ENCODE measurements around the gene PLOD3. TPM values are rescaled to one million over a fixed set of nuclear protein-coding genes. Genes with fewer than 3 reads are reported as not detected.

The PLOD3 gene
- total RNA-seq, 2 experiments from 2014 or later, result 37.1 to 43.4 TPM

DNA sequence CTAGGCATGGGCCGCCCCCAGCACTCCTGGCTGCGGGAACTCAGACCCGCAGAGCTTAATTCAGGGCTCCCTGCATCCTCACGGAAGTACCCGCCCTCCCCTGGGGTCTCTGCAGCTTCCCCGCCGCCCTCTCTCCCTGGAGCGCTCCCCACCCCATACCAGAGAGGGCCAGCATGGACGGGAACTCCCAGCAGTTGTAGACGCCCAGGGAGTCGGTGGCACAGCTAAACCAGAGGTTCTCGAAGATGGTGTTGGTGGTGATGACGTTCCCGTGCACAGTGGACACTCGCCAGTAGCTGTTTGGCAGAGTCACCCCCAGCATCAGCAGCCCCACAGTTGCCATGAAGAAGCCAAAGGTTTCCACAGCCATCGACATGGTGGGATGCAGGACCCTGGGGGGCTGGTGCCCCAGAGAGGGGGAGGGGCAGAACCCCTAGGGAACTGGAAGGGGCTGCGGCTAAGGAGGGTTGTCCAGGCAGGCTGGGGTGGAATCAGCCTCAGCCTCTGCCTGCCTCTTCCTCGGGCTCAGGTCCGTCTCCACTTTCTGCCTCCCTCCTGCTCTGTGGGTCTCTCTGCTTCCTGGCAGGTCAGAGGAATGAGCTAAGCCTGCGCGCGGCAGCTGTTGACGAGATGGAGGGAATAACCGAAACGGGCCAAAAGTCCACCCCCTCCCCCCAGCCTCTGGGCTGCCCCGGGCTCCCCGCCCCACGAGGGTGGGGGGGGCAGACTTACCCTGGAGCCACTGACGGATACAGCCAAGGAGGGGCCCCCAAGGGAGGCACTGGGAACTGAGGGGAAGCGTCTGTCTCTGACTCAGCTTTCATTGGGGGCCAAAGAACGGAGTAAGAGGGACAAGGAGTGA, 20.1 kb upstream of the PLOD3 start, which contains the start of gene CLDN15:
Gene CLDN15 (minus strand): TSS at position 597 of the 862 bp plus-strand sequence. CDS start 221 bp downstream, at position 376.
- CTCF ChIA-PET, result interaction anchor here (0.6 to 1.1 kb wide), 2 partner anchors 45 to 54 kb away, joined by 3 read pairs; no protein-coding TSS in a partner anchor
- no peak for DNase-seq
- peaks cover 2% of the 10 kb centered on the region for H3K4me1 Mint-ChIP-seq (ENCODE audit: low read depth)
- intact Hi-C loops (cut with micrococcal nuclease), result no loop called here
- H3K36me3 Mint-ChIP-seq, result peaks cover 10% of the 10 kb centered on the region
- POLR2A ChIA-PET, result interaction anchor here (1.6 kb wide), 1 partner anchor 20 kb away, joined by 5 read pairs; the partner anchor contains the start of genes PLOD3 and ZNHIT1
- H3K27me3 Mint-ChIP-seq, result no peaks in the 10 kb centered on the region
- H3K4me3 Mint-ChIP-seq, result no peak within 1 kb of the TSS
- no peaks in the 10 kb centered on the region for H3K9me3 Mint-ChIP-seq
- H3K27ac Mint-ChIP-seq, result no peak within 1 kb of the TSS

DNA sequence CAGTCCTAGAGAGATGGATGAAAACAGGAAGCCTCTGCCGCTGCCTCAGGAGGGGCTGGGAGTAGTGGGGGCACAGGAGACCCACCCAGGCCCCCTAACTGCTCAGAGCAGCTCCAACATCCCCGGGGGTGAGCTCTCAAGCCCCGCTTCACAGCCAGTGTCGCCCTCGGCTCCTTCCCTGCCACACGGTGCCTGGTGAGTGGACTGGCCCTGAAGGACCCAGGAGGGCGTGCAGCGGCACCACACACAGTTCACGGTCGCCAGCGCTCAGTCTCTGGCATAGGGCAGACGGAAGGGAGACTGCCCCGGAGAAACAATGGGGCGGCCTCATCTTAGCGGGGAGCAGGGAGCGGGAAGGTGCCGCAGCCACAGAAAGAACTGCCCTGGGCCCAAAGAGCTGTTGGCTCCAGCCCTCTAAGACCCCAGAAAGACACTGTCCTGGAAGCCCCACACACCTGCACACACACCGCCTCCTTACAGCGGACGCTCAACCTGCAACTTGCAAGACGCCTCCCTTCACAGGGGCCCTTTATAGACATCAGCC, 19.0 kb upstream of the PLOD3 start:
- H3K4me3 Mint-ChIP-seq, result no peak overlapping the region
- H3K27ac Mint-ChIP-seq, result no peak overlapping the region
- POLR2A ChIA-PET, result interaction anchor here (1.6 kb wide), 1 partner anchor 19 kb away, joined by 5 read pairs; the partner anchor contains the start of genes PLOD3 and ZNHIT1
- CTCF ChIA-PET, result interaction anchor here (1.1 to 3.7 kb wide), 2 partner anchors 8 to 46 kb away, joined by 3 to 23 read pairs; partner anchors contain the start of gene FIS1
- peaks cover 10% of the 10 kb centered on the region for H3K36me3 Mint-ChIP-seq
- intact Hi-C loops (cut with micrococcal nuclease), result no loop called here
- no peaks in the 10 kb centered on the region for H3K4me1 Mint-ChIP-seq (ENCODE audit: low read depth)
- H3K9me3 Mint-ChIP-seq, result no peaks in the 10 kb centered on the region
- DNase-seq, result no peak
- no peaks in the 10 kb centered on the region for H3K27me3 Mint-ChIP-seq

DNA sequence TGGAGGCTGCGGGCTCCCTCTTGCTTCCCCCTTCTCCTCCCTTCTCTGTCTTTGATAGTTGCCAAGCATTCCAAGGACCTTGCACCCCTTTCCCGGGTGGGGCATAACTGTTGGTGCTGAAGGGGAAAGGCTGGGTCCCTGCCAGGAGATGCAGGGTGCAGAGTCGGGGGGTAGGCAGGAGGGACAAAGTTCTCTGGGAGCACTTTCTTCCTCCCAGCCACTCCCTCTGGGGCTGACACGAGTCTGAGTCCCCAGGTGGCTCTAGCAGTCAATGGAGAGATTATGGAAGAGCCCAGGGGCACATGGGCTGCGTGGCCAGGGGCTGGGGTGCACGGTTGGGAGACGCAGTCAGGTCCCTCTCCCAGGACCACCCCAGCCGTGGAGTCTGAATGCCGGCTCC, 18.1 kb upstream of the PLOD3 start:
- CTCF ChIA-PET, result interaction anchor here (0.8 to 3.7 kb wide), 5 partner anchors 8 to 139 kb away, joined by 3 to 23 read pairs (median 4); partner anchors contain the start of genes FIS1, PLOD3 and ZNHIT1

DNA sequence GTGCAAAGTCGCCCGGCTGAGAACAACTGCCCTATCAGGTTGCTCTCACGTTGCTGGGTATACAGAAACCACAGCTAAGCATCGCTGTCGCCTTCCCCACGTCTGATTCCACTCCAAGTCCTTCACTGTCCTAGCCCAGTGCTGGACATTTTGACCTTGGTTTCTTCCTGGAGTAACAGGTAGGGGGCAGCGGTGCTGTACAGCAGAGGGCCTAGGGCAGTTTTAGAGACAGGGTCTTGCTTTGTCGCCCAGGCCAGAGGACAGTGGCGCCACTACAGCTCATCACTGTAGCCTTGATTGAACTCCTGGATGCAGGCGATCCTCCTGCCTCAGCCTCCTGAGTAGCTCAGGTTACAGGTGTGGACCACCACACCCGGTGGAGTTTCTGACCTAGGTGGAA, 17.7 kb upstream of the PLOD3 start:
- no peak overlapping the region for H3K4me3 Mint-ChIP-seq
- POLR2A ChIA-PET, result interaction anchor here (1.2 kb wide), 1 partner anchor 9 kb away, joined by 3 read pairs; no protein-coding TSS in a partner anchor
- H3K27me3 Mint-ChIP-seq, result no peaks in the 10 kb centered on the region
- H3K9me3 Mint-ChIP-seq, result no peaks in the 10 kb centered on the region
- no peak overlapping the region for H3K27ac Mint-ChIP-seq
- no peaks in the 10 kb centered on the region for H3K4me1 Mint-ChIP-seq (ENCODE audit: low read depth)
- intact Hi-C loops (cut with micrococcal nuclease), result no loop called here
- peaks cover 3% of the 10 kb centered on the region for H3K36me3 Mint-ChIP-seq
- CTCF ChIA-PET, result interaction anchor here (0.8 to 3.7 kb wide), 5 partner anchors 9 to 138 kb away, joined by 3 to 23 read pairs (median 4); partner anchors contain the start of genes FIS1, PLOD3 and ZNHIT1
- no peak for DNase-seq

More for the DNA sequence above, 18.1 kb upstream of the PLOD3 start:
- no peak for DNase-seq
- H3K27ac Mint-ChIP-seq, result no peak overlapping the region
- no peaks in the 10 kb centered on the region for H3K27me3 Mint-ChIP-seq
- no peaks in the 10 kb centered on the region for H3K9me3 Mint-ChIP-seq
- no peak overlapping the region for H3K4me3 Mint-ChIP-seq
- POLR2A ChIA-PET, result interaction anchor here (1.2 kb wide), 1 partner anchor 9 kb away, joined by 3 read pairs; no protein-coding TSS in a partner anchor
- H3K4me1 Mint-ChIP-seq (ENCODE audit: low read depth), result no peaks in the 10 kb centered on the region
- intact Hi-C loops (cut with micrococcal nuclease), result no loop called here
- peaks cover 6% of the 10 kb centered on the region for H3K36me3 Mint-ChIP-seq

DNA sequence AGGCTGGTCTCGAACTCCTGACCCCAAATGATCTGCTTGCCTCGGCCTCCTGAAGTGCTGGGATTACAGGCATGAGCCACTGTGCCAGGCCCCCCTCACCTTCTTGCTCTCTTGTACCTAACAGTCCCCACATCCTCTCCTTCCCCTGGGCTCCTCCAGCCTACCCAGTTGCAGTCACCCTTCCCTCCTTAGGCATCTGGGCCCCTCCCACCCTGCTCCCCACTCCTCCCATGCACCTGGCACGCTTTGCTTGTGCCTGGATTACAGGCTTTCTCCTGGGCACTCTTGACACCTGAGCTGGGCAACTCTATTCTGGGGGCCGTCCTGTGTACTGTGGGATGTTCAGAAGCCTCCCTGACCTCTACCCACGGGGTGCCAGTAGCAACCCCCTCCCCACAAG, 17.3 kb upstream of the PLOD3 start:
- H3K27ac Mint-ChIP-seq, result no peak overlapping the region
- DNase-seq, result no peak
- ChIA-PET CTCF (interaction anchor here (1.1 to 3.7 kb wide), 4 partner anchors 9 to 138 kb away, joined by 3 to 23 read pairs (median 7); partner anchors contain the start of genes FIS1, PLOD3 and ZNHIT1), POLR2A (interaction anchor here (1.2 kb wide), 1 partner anchor 10 kb away, joined by 3 read pairs; no protein-coding TSS in a partner anchor)
- no peaks in the 10 kb centered on the region for H3K9me3 Mint-ChIP-seq
- H3K4me1 Mint-ChIP-seq (ENCODE audit: low read depth), result no peaks in the 10 kb centered on the region
- intact Hi-C loops (cut with micrococcal nuclease), result no loop called here
- H3K4me3 Mint-ChIP-seq, result no peak overlapping the region
- H3K36me3 Mint-ChIP-seq, result peaks cover 2% of the 10 kb centered on the region
- no peaks in the 10 kb centered on the region for H3K27me3 Mint-ChIP-seq

DNA sequence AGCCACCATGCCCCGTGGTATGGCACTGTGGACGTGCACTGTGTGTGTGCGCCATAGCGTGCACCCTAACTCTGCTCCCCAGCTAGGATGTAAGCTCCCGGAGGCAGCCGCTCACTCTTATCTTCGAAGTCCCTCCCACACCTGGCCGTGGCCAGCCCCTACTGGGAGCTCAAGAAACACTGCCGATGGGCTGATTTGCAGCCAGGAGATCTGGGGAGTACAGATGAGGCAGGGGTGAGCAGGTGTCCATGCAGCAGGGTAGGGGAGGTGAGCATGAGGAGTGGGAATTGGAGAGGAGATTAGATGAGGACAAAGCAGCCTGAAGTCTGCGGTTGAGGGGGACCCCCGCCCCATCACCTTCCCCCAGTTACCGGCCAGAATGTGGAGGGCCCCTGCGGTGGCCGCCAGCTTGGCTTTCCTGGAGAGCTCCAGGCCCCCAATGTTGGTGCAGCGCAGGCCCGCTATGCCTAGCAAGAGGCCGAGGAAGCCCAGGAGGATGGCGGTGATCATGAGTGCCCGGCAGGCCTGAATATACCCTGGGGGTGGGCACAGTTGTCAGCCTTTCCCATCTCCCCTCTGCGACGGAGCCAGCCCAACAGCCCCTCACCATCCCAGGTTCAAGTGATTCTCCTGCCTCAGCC, 16.6 kb upstream of the PLOD3 start:
- Mint-ChIP-seq H3K4me3 (no peak overlapping the region), H3K4me1 (ENCODE audit: low read depth) (no peaks in the 10 kb centered on the region), H3K27ac (no peak overlapping the region), H3K9me3 (no peaks in the 10 kb centered on the region), H3K36me3 (peaks cover 2% of the 10 kb centered on the region), H3K27me3 (no peaks in the 10 kb centered on the region)
- intact Hi-C loops (cut with micrococcal nuclease), result no loop called here
- DNase-seq, result no peak
- ChIA-PET CTCF (interaction anchor here (2.2 to 3.7 kb wide), 2 partner anchors 10 to 49 kb away, joined by 10 to 23 read pairs; partner anchors contain the start of gene FIS1), POLR2A (interaction anchor here (1.1 kb wide), 1 partner anchor 10 kb away, joined by 4 read pairs; the partner anchor contains the start of gene FIS1)

DNA sequence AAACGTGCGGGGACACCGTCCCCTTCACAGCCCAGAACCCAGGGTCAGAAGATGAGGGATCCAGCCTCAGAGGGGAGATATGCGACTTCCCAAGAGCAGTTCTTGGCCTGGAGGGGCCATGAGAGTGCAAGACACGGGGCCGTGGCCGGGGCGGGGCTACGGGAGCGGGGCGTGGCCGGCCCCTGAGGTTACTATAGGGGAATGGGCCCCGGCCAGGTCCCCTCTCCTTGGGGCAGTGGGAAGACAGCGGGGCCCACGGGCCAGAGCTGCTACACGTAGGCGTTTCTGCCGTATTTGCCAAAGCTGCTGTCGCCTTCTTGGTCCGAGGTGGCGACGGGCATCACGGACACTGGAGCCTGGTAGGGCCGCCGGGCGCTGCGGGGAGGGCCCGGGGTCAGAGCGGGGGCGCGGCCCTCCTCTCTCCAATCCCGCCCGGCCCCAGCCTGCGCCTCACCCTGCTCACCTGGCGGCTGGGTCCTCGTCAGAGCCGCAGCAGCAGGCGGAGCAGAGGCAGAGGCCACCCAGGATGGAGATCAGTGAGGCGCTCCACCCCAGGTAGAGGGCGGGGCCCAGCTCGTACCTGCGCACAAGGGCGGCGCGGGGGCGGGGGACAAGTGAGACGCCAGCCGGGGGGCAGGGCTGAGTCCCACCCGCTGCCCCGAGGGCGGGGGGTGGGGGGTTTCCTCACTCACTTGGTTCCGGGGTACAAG, 14.9 kb upstream of the PLOD3 start:
- DNase-seq, result no peak
- Mint-ChIP-seq H3K27ac (no peak overlapping the region), H3K27me3 (no peaks in the 10 kb centered on the region), H3K36me3 (peaks cover 2% of the 10 kb centered on the region), H3K9me3 (no peaks in the 10 kb centered on the region), H3K4me3 (no peak overlapping the region), H3K4me1 (ENCODE audit: low read depth) (no peaks in the 10 kb centered on the region)
- ChIA-PET CTCF (interaction anchor here (3.7 kb wide), 1 partner anchor 12 kb away, joined by 23 read pairs; the partner anchor contains the start of gene FIS1), POLR2A (no interaction called here)
- intact Hi-C loops (cut with micrococcal nuclease), result no loop called here

DNA sequence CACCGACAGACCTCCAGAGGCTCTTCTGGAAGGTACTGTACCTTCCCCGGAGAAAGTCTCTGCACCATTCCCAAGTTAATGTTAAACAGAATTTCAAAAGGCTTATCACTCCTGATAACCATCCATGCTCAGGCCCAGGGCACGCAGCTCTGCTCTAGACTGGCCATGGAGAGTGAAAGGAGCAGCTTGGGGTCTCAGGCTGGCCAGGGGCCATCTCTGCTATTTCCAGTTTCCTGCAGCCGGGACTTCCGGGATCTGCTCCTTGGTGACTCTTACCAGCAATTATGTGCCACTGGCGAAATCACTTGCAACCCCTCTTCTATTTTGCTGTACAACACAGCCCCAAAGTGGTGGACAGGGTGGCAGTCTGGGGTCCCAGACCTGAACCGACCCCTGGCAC, 14.3 kb upstream of the PLOD3 start:
- no peak overlapping the region for H3K27ac Mint-ChIP-seq
- H3K4me3 Mint-ChIP-seq, result no peak overlapping the region
- no peaks in the 10 kb centered on the region for H3K27me3 Mint-ChIP-seq
- peaks cover 5% of the 10 kb centered on the region for H3K36me3 Mint-ChIP-seq
- POLR2A ChIA-PET, result no interaction called here
- intact Hi-C loops (cut with micrococcal nuclease), result no loop called here
- no peak for DNase-seq
- no peaks in the 10 kb centered on the region for H3K9me3 Mint-ChIP-seq
- CTCF ChIA-PET, result no interaction called here
- H3K4me1 Mint-ChIP-seq (ENCODE audit: low read depth), result no peaks in the 10 kb centered on the region

DNA sequence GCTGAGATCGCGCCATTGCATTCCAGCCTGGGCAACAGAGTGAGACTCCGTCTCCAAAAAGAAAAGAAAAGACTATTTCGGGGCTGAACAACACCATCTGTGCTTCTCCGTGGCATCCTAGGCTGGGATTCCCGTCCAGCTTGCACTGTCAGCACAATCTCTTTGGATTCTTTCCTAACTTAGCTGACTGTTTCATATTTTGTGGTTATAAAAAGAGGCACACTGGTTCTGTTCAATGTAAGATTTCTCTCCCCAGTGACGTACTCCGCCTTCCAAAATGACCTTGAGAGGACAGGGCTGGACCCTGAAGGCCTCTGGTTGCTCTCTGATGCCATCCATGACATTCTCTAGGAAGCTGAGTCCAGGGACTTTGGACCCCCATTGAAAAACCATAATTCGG, 9.3 kb upstream of the PLOD3 start:
- Mint-ChIP-seq H3K27me3 (no peaks in the 10 kb centered on the region), H3K4me1 (ENCODE audit: low read depth) (peaks cover 4% of the 10 kb centered on the region), H3K36me3 (peaks cover 24% of the 10 kb centered on the region), H3K4me3 (no peak overlapping the region), H3K9me3 (no peaks in the 10 kb centered on the region), H3K27ac (no peak overlapping the region)
- DNase-seq, result no peak
- intact Hi-C loops (cut with micrococcal nuclease), result no loop called here
- POLR2A ChIA-PET, result interaction anchor here (1.7 kb wide), 1 partner anchor 8 kb away, joined by 3 read pairs; the partner anchor contains the start of gene ZNHIT1
- CTCF ChIA-PET, result interaction anchor here (1.0 kb wide), 1 partner anchor 17 kb away, joined by 5 read pairs; no protein-coding TSS in a partner anchor

DNA sequence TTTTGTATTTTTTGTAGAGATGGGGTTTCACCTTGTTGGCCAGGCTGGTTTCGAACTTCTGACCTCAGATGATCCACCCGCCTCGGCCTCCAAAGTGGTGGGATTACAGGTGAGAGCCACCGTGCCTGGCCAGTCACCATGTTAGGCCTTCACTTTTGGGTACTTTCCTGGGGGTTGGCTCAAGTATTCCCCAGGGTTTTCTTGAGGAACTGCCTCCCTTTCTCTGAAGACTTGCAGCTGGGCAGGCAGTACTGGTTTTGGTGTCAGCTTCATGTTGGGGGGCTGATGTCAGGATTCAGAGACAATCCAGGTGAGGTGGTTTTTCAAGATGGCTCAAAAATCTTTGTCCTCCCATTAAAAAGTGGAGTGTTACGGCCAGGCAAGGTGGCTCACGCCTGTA, 8.3 kb upstream of the PLOD3 start:
- H3K27ac Mint-ChIP-seq, result no peak overlapping the region
- H3K27me3 Mint-ChIP-seq, result no peaks in the 10 kb centered on the region
- POLR2A ChIA-PET, result no interaction called here
- H3K9me3 Mint-ChIP-seq, result no peaks in the 10 kb centered on the region
- peaks cover 7% of the 10 kb centered on the region for H3K4me1 Mint-ChIP-seq (ENCODE audit: low read depth)
- intact Hi-C loops (cut with micrococcal nuclease), result no loop called here
- CTCF ChIA-PET, result interaction anchor here (0.9 to 1.0 kb wide), 2 partner anchors 18 to 82 kb away, joined by 3 to 4 read pairs; no protein-coding TSS in a partner anchor
- peaks cover 24% of the 10 kb centered on the region for H3K36me3 Mint-ChIP-seq
- H3K4me3 Mint-ChIP-seq, result no peak overlapping the region
- no peak for DNase-seq

DNA sequence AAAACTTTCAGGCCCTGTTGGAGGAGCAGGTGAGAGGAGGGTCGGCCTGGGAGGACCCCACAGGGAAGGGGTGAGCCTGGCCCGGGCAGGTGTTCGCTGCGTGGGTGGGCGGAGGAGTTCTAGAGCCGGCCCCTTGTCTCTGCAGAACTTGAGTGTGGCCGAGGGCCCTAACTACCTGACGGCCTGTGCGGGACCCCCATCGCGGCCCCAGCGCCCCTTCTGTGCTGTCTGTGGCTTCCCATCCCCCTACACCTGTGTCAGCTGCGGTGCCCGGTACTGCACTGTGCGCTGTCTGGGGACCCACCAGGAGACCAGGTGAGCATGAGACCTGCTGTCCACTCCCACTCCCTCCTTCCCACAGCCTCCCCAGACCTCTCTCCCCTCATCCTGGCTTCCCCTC, 6.1 kb upstream of the PLOD3 start:
- intact Hi-C loops (cut with micrococcal nuclease), result no loop called here
- Mint-ChIP-seq H3K4me3 (no peak overlapping the region), H3K9me3 (no peaks in the 10 kb centered on the region), H3K36me3 (peaks cover 24% of the 10 kb centered on the region), H3K4me1 (ENCODE audit: low read depth) (peaks cover 25% of the 10 kb centered on the region), H3K27ac (no peak overlapping the region), H3K27me3 (no peaks in the 10 kb centered on the region)
- POLR2A ChIA-PET, result no interaction called here
- no peak for DNase-seq
- CTCF ChIA-PET, result interaction anchor here (1.2 kb wide), 1 partner anchor 21 kb away, joined by 4 read pairs; no protein-coding TSS in a partner anchor

Data from activated CD4-positive, alpha-beta memory T cell treated with anti-CD3 and anti-CD28 coated beads for 36 hours (primary cell).